ENCODE measurements around the gene LPAR2. TPM values are rescaled to one million over a fixed set of nuclear protein-coding genes. Genes with fewer than 3 reads are reported as not detected.
"Not testable (repeated sequence)": the region's sequence is repeated elsewhere in the genome, so short reads cannot be mapped to it uniquely, and the experiment has no call there.

The LPAR2 gene
- total and polyA plus RNA-seq, 7 experiments from 2014 or later, result 16.5 to 91.7 (median 70.8) TPM

DNA sequence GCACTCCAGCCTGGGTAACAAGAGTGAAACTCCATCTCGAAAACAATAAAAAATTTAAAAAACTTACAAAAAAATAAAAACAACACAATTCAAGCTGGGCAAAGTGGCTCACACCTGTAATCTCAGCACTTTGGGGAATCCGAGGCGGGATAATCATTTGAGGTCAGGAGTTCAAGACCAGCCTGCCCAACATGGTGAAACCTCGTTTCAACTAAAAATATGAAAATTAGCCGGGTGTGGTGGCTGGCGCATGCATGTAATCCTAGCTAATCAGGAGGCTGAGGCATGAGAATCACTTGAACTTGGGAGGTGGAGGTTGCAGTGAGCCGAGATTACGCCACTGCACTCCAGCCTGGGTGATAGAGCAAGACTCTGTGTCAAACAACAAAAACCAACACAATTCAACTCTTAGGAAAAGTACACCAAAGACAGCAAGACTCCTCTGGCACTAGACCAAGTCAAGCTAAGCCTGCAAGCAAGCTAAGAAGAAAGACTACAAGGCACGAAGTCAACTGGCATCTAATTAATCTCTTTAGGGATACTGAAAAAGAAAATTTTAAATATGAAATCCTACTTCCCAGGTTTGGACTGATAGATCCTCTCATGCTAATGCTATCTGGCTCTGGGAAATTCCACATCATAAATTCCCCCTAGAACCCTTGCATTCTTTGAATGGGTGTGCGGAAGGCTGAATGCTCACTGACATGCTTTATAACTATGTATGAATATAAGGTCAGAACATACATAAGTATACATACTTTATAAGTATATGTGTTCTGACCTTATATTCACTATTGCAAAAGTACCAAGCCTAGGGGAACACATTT, 17.4 kb downstream of the LPAR2 start:
- peaks cover 26 to 64% (median 51%) of the 10 kb centered on the region in 7 donors for H3K4me1 Mint-ChIP-seq
- H3K9me3 Mint-ChIP-seq, result no peaks in the 10 kb centered on the region
- H3K27me3 Mint-ChIP-seq, result no peaks in the 10 kb centered on the region

DNA sequence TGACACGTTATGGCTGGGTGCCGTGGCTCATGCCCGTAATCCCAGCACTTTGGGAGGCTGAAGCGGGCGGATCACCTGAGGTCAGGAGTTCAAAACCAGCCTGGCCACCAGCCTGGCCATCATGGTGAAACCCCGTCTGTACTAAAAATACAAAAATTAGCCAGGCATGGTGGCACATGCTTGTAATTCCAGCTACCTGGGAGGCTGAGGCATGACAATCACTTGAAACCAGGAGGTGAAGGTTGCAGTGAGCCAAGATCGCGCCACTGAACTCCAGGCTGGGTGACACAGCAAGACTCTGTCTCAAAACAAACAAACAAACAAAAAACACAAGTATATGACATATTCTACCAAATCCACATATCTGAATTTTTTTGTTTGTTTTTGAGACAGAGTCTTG, 21.3 kb downstream of the LPAR2 start:
- not testable (repeated sequence) for H3K9me3 ChIP-seq (ENCODE audit: control insufficient read depth in 2 of 3, low read length in 3 of 3); H3K4me3 ChIP-seq (ENCODE audit: low read length); H3K27me3 Mint-ChIP-seq; DNase-seq; H3K36me3 ChIP-seq (ENCODE audit: control insufficient read depth in 2 of 3, insufficient read depth in 3 of 3, low read length in 3 of 3); ATAC-seq; H3K9me3 Mint-ChIP-seq; H3K27me3 ChIP-seq (ENCODE audit: control insufficient read depth in 2 of 2, insufficient read depth in 2 of 2, low read length in 2 of 2)
- peak overlapping the region; percentile 66 to 96 (median 91) for H3K27ac Mint-ChIP-seq
- ChIA-PET POLR2A (interaction anchor here (0.8 to 6.9 kb wide), 11 partner anchors 10 to 169 kb away, joined by 3 to 49 read pairs (median 4); partner anchors contain the start of gene LPAR2), CTCF (interaction anchor here (0.7 to 1.2 kb wide), 3 partner anchors 11 to 47 kb away, joined by 3 to 4 read pairs (median 4); partner anchors contain the start of gene PBX4)
- H3K4me3 Mint-ChIP-seq, result peak overlapping the region in 6 of 10 donors; percentile 58 to 76 (median 73)
- Histone ChIP-seq H3K4me1 (ENCODE audit: control insufficient read depth in 2 of 2, insufficient read depth in 2 of 2, low read length in 2 of 2) (peaks cover 35 to 47% of the 10 kb centered on the region in 2 donors), H3K27ac (ENCODE audit: low read depth, low read length) (peak overlapping the region; percentile 46)
- intact Hi-C loops (cut with micrococcal nuclease), result loop anchor here in 1 of 2 donors (1.0 to 10.0 kb wide), 5 partner anchors 8 to 202 kb away; partner anchors contain the start of genes GATAD2A and PBX4
- H3K4me1 Mint-ChIP-seq, result peaks cover 22 to 62% (median 51%) of the 10 kb centered on the region in 7 donors
- H3K36me3 Mint-ChIP-seq, result peaks cover 0 to 36% (median 13%) of the 10 kb centered on the region in 5 donors

More for the DNA sequence above, 17.4 kb downstream of the LPAR2 start:
- intact Hi-C loops (cut with micrococcal nuclease), result no loop called here
- POLR2A ChIA-PET, result interaction anchor here (0.9 to 1.4 kb wide), 4 partner anchors 9 to 21 kb away, joined by 4 to 7 read pairs (median 5); no protein-coding TSS in a partner anchor
- Histone ChIP-seq H3K27ac (ENCODE audit: low read depth, low read length) (no peak overlapping the region), H3K9me3 (ENCODE audit: control insufficient read depth in 2 of 3, low read length in 3 of 3) (no peaks in the 10 kb centered on the region), H3K36me3 (ENCODE audit: control insufficient read depth in 2 of 3, insufficient read depth in 3 of 3, low read length in 3 of 3) (no peaks in the 10 kb centered on the region), H3K4me1 (ENCODE audit: control insufficient read depth in 2 of 2, insufficient read depth in 2 of 2, low read length in 2 of 2) (peaks cover 16 to 29% of the 10 kb centered on the region in 2 donors), H3K4me3 (ENCODE audit: low read length) (no peak overlapping the region), H3K27me3 (ENCODE audit: control insufficient read depth in 2 of 2, insufficient read depth in 2 of 2, low read length in 2 of 2) (no peaks in the 10 kb centered on the region)
- Mint-ChIP-seq H3K4me3 (peak overlapping the region in 1 of 10 donors; percentile 9), H3K36me3 (peaks cover 0 to 42% (median 22%) of the 10 kb centered on the region in 5 donors), H3K27ac (peak overlapping the region in 2 of 9 donors; percentile 7 to 48)
- DNase-seq (no peak), ATAC-seq (no peak)
- CTCF ChIA-PET, result interaction anchor here (0.8 kb wide), 1 partner anchor 56 kb away, joined by 3 read pairs; no protein-coding TSS in a partner anchor

DNA sequence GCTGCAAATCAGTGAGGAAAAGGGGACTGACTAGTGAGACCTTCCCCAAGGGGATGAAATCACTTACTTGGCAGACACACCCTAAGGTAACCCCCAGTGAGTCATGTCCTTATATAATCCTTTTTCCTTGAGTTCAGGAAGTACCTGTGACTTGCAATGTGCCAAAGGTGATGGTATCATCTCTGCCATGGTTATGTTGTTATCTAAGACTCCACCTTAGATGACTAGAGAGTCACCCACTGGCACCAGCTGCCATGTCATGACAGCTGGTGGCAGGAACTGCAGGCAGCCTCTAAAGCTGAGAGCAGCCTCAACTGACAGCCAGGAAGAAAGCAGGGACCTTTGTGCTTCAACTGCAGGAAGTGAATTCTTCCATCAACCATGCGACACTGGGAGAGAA, 22.0 kb downstream of the LPAR2 start:
- Histone ChIP-seq H3K27me3 (ENCODE audit: control insufficient read depth in 2 of 2, insufficient read depth in 2 of 2, low read length in 2 of 2) (no peaks in the 10 kb centered on the region), H3K4me3 (ENCODE audit: low read length) (no peak overlapping the region), H3K4me1 (ENCODE audit: control insufficient read depth in 2 of 2, insufficient read depth in 2 of 2, low read length in 2 of 2) (peaks cover 42 to 54% of the 10 kb centered on the region in 2 donors), H3K27ac (ENCODE audit: low read depth, low read length) (peak overlapping the region; percentile 46), H3K9me3 (ENCODE audit: control insufficient read depth in 2 of 3, low read length in 3 of 3) (no peaks in the 10 kb centered on the region), H3K36me3 (ENCODE audit: control insufficient read depth in 2 of 3, insufficient read depth in 3 of 3, low read length in 3 of 3) (no peaks in the 10 kb centered on the region)
- CTCF ChIA-PET, result interaction anchor here (0.7 to 1.2 kb wide), 6 partner anchors 12 to 74 kb away, joined by 3 to 4 read pairs (median 3); partner anchors contain the start of gene PBX4
- Mint-ChIP-seq H3K4me1 (peaks cover 29 to 66% (median 55%) of the 10 kb centered on the region in 7 donors), H3K36me3 (peaks cover 0 to 42% (median 10%) of the 10 kb centered on the region in 5 donors), H3K27me3 (no peaks in the 10 kb centered on the region), H3K4me3 (peak overlapping the region; percentile 42 to 76 (median 71)), H3K9me3 (peaks cover 0 to 4% (median 0%) of the 10 kb centered on the region in 11 donors), H3K27ac (peak overlapping the region; percentile 66 to 96 (median 91))
- peak; percentile 83 for ATAC-seq
- intact Hi-C loops (cut with micrococcal nuclease), result loop anchor here in 1 of 2 donors (1.0 to 10.0 kb wide), 5 partner anchors 8 to 201 kb away; partner anchors contain the start of genes GATAD2A and PBX4
- POLR2A ChIA-PET, result interaction anchor here (0.7 to 6.9 kb wide), 14 partner anchors 9 to 170 kb away, joined by 3 to 49 read pairs (median 4); partner anchors contain the start of genes LPAR2 and PBX4
- peak in 7 of 9 donors; percentile 33 to 83 (median 61) for DNase-seq

- no peaks in the 10 kb centered on the region for H3K9me3 ChIP-seq (ENCODE audit: control insufficient read depth in 2 of 3, low read length in 3 of 3)
- H3K36me3 ChIP-seq (ENCODE audit: control insufficient read depth in 2 of 3, insufficient read depth in 3 of 3, low read length in 3 of 3), result no peaks in the 10 kb centered on the region
- no peaks in the 10 kb centered on the region for H3K27me3 ChIP-seq (ENCODE audit: control insufficient read depth in 2 of 2, insufficient read depth in 2 of 2, low read length in 2 of 2)
- no peaks in the 10 kb centered on the region for H3K27me3 Mint-ChIP-seq
- peaks cover 0 to 31% (median 0%) of the 10 kb centered on the region in 5 donors for H3K36me3 Mint-ChIP-seq
- H3K4me3 Mint-ChIP-seq, result peak overlapping the region; percentile 55 to 74 (median 65)
- intact Hi-C loops (cut with micrococcal nuclease), result loop anchor here (1.0 to 10.0 kb wide), 4 partner anchors 12 to 198 kb away; partner anchors contain the start of genes PBX4 (in 2 of the 2), GATAD2A (in 1 of the 2) and GMIP (in 1 of the 2)
- ChIA-PET POLR2A (interaction anchor here (0.5 to 6.9 kb wide), 16 partner anchors 10 to 415 kb away, joined by 3 to 49 read pairs (median 4); partner anchors contain the start of genes LPAR2, PBX4, ZNF14 and ZNF506), CTCF (interaction anchor here (0.7 to 1.2 kb wide), 5 partner anchors 22 to 70 kb away, joined by 3 to 5 read pairs (median 3); partner anchors contain the start of gene GMIP)
- H3K4me1 Mint-ChIP-seq, result peaks cover 32 to 74% (median 59%) of the 10 kb centered on the region in 7 donors
- H3K4me3 ChIP-seq (ENCODE audit: low read length), result peak overlapping the region; percentile 13
- peak overlapping the region; percentile 69 to 95 (median 90) for H3K27ac Mint-ChIP-seq
- H3K9me3 Mint-ChIP-seq, result peaks cover 0 to 6% (median 0%) of the 10 kb centered on the region in 11 donors
- no peak for DNase-seq
- peaks cover 71 to 74% of the 10 kb centered on the region in 2 donors for H3K4me1 ChIP-seq (ENCODE audit: control insufficient read depth in 2 of 2, insufficient read depth in 2 of 2, low read length in 2 of 2)
- no peak for ATAC-seq
- peak overlapping the region; percentile 66 for H3K27ac ChIP-seq (ENCODE audit: low read depth, low read length)
Measured at GRCh38 chr19:19602713-19603324, 25.2 kb downstream of the LPAR2 start.

- ChIA-PET CTCF (interaction anchor here (0.7 to 1.2 kb wide), 5 partner anchors 23 to 70 kb away, joined by 3 to 5 read pairs (median 3); partner anchors contain the start of gene GMIP), POLR2A (interaction anchor here (0.5 to 6.9 kb wide), 18 partner anchors 8 to 415 kb away, joined by 3 to 49 read pairs (median 4); partner anchors contain the start of genes GMIP, LPAR2, PBX4 and ZNF101)
- H3K4me3 ChIP-seq (ENCODE audit: low read length), result peak overlapping the region; percentile 29
- H3K9me3 ChIP-seq (ENCODE audit: control insufficient read depth in 2 of 3, low read length in 3 of 3), result no peaks in the 10 kb centered on the region
- H3K36me3 ChIP-seq (ENCODE audit: control insufficient read depth in 2 of 3, insufficient read depth in 3 of 3, low read length in 3 of 3), result no peaks in the 10 kb centered on the region
- ATAC-seq, result no peak
- H3K27me3 ChIP-seq (ENCODE audit: control insufficient read depth in 2 of 2, insufficient read depth in 2 of 2, low read length in 2 of 2), result no peaks in the 10 kb centered on the region
- peak overlapping the region; percentile 69 to 95 (median 90) for H3K27ac Mint-ChIP-seq
- intact Hi-C loops (cut with micrococcal nuclease), result loop anchor here (1.0 to 10.0 kb wide), 4 partner anchors 11 to 197 kb away; partner anchors contain the start of genes PBX4 (in 2 of the 2), GATAD2A (in 1 of the 2) and GMIP (in 1 of the 2)
- H3K36me3 Mint-ChIP-seq, result peaks cover 0 to 37% (median 0%) of the 10 kb centered on the region in 5 donors
- peak in 7 of 9 donors; percentile 56 to 74 (median 67) for DNase-seq
- no peaks in the 10 kb centered on the region for H3K27me3 Mint-ChIP-seq
- peaks cover 37 to 75% (median 65%) of the 10 kb centered on the region in 7 donors for H3K4me1 Mint-ChIP-seq
- peak overlapping the region; percentile 66 for H3K27ac ChIP-seq (ENCODE audit: low read depth, low read length)
- H3K4me3 Mint-ChIP-seq, result peak overlapping the region; percentile 43 to 74 (median 64)
- H3K4me1 ChIP-seq (ENCODE audit: control insufficient read depth in 2 of 2, insufficient read depth in 2 of 2, low read length in 2 of 2), result peaks cover 76 to 80% of the 10 kb centered on the region in 2 donors
- H3K9me3 Mint-ChIP-seq, result peaks cover 0 to 6% (median 0%) of the 10 kb centered on the region in 11 donors
Measured at GRCh38 chr19:19602136-19602712, 25.8 kb downstream of the LPAR2 start.

All from naive thymus-derived CD4-positive, alpha-beta T cell (primary cell).